ENCODE measurements around the gene MCUR1. TPM values are rescaled to one million over a fixed set of nuclear protein-coding genes. Genes with fewer than 3 reads are reported as not detected.
"Not testable (repeated sequence)": the region's sequence is repeated elsewhere in the genome, so short reads cannot be mapped to it uniquely, and the experiment has no call there.

The MCUR1 gene
- total and polyA plus RNA-seq, 10 of the 15 experiments (the other 5 are each of a cell fraction or from before 2014, with no cell fraction given), result 4.4 to 43.9 (median 18.3) TPM

DNA sequence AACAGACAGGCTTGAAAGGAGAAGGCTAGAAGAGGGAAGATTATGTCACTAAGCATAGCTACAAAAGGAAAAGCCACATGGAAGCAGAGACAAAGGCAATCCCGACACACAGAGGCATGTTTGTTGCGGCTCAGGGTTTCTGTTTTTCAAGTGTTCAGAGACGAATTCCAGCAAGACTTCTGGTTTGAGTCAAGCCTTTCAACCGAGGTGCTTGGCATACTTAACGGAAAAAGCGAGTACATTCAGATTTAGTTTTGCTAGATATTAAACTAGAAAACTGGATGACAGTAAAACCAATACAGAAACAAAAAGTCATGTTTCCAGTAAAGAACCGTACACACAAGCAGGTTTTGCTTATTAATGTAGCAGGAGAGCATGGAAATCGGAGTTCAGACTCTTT lies 27.2 kb downstream of the MCUR1 start (continued):
- TF ChIP-seq ZNF592 (IDR thresholded peaks at IDR 0.05), result no peak

GRCh38 chr6:13780162-13780561 lies 34.2 kb downstream of the MCUR1 start:
- SMC1A ChIA-PET (ENCODE audit: uncharacterized antibody, unreplicated experiment), result interaction anchor here (0.7 kb wide), 1 partner anchor 94 kb away, joined by 3 read pairs; no protein-coding TSS in a partner anchor
- DNase-seq (ENCODE audit: low read depth, low spot score); H3K79me2 ChIP-seq (ENCODE audit: control insufficient read depth, insufficient read depth, low read length); RAD21 ChIA-PET (ENCODE audit: unreplicated experiment); H3K27ac ChIP-seq (ENCODE audit: control insufficient read depth, insufficient read depth); H3K27me3 ChIP-seq (replicated peaks in 1 of 2; ENCODE audit: control insufficient read depth in 2 of 2, insufficient read depth in 2 of 2, low read length in 1 of 2); intact Hi-C loops (cut with micrococcal nuclease; ENCODE audit: unreplicated experiment); ATAC-seq; H4K20me1 ChIP-seq (ENCODE audit: control insufficient read depth, insufficient read depth); H3K4me1 ChIP-seq (ENCODE audit: control insufficient read depth, insufficient read depth, low read length); H3K4me3 ChIP-seq; FAIRE-seq; H3K9ac ChIP-seq (ENCODE audit: control insufficient read depth, insufficient read depth, low read length); H2AFZ ChIP-seq (ENCODE audit: control insufficient read depth, low read depth, low read length); H3K9me3 ChIP-seq (replicated peaks; ENCODE audit: control insufficient read depth, insufficient read depth, low read length); H3K36me3 ChIP-seq (ENCODE audit: control insufficient read depth in 2 of 2, insufficient read depth in 2 of 2, low read length in 1 of 2); BruUV-seq (replicated peaks); in situ Hi-C loops (cut with MboI); H3K4me2 ChIP-seq (ENCODE audit: control insufficient read depth, insufficient read depth): not testable (repeated sequence)
- WGBS (ENCODE audit: insufficient coverage, insufficient replicate concordance, low lambda C conversion rate, missing lambda C conversion rate), result 97% methylated on average over 8 of the region's 8 CpGs
- POLR2A ChIA-PET, result interaction anchor here (0.7 kb wide), 1 partner anchor 1572 kb away, joined by 3 read pairs; no protein-coding TSS in a partner anchor
- CTCF ChIA-PET, result interaction anchor here (0.6 to 1.0 kb wide), 2 partner anchors 10 to 262 kb away, joined by 4 to 5 read pairs; no protein-coding TSS in a partner anchor

All from GM12878 (cell line).